ENCODE results near the gene SCYGR8.

DNA sequence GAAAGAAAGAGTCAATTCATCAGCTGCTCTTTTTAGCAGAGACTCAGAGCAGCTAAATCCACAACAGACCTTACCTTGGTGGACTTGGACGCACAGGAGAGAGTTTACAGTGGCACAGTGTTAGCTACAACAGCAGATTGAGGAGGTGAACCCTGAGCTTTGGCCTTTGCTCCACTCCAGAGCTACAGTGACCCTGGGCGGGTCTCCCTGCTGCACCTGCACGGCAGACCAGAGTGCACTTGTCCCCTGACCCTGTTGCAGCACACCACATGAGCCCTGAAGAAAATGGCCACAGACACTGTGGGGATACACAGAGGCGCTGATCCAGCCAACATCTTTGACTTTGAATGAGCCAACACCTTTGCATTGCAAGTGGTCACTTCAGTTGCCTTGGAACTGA, 38.8 kb upstream of the SCYGR8 start:
- TF ChIP-seq, protein P1, sequence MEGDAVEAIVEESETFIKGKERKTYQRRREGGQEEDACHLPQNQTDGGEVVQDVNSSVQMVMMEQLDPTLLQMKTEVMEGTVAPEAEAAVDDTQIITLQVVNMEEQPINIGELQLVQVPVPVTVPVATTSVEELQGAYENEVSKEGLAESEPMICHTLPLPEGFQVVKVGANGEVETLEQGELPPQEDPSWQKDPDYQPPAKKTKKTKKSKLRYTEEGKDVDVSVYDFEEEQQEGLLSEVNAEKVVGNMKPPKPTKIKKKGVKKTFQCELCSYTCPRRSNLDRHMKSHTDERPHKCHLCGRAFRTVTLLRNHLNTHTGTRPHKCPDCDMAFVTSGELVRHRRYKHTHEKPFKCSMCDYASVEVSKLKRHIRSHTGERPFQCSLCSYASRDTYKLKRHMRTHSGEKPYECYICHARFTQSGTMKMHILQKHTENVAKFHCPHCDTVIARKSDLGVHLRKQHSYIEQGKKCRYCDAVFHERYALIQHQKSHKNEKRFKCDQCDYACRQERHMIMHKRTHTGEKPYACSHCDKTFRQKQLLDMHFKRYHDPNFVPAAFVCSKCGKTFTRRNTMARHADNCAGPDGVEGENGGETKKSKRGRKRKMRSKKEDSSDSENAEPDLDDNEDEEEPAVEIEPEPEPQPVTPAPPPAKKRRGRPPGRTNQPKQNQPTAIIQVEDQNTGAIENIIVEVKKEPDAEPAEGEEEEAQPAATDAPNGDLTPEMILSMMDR (IDR thresholded peaks at IDR 0.05 in 4 of 5, conservative IDR thresholded peaks at IDR 0.05 in 1 of 5), result no peak
- no peak for TF ChIP-seq POLR2A (IDR thresholded peaks at IDR 0.05)
